Measurements from ENCODE around the gene SERPINA3.
"Not testable (repeated sequence)": the region's sequence is repeated elsewhere in the genome, so short reads cannot be mapped to it uniquely, and the experiment has no call there.

The SERPINA3 gene

GRCh38 chr14:94575730-94576585 lies 36.2 kb upstream of the SERPINA3 start:
- H2AFZ ChIP-seq (ENCODE audit: low read length): no peak overlapping the region
- H3K27me3 ChIP-seq (ENCODE audit: insufficient read depth, low read length, poor library complexity, severe bottlenecking): no peaks in the 10 kb centered on the region
- no peaks in the 10 kb centered on the region for H3F3A ChIP-seq (ENCODE audit: low read depth)
- no peak overlapping the region for H3K4me3 ChIP-seq (ENCODE audit: low read length, poor library complexity, severe bottlenecking)
- no peak overlapping the region for H3K9ac ChIP-seq (ENCODE audit: low read depth, low read length, poor library complexity, severe bottlenecking)
- H3K4me1 ChIP-seq (ENCODE audit: insufficient read depth, low read length, poor library complexity, severe bottlenecking): no peaks in the 10 kb centered on the region
- no peaks in the 10 kb centered on the region for H3K36me3 ChIP-seq (ENCODE audit: insufficient read depth, low read length)
- TF ChIP-seq CTCF (conservative IDR thresholded peaks at IDR 0.05; ENCODE audit: low read length): no peak
- no peak for TF ChIP-seq EZH2phosphoT487 (IDR thresholded peaks at IDR 0.05; ENCODE audit: borderline replicate concordance)
- H4K20me1 ChIP-seq (ENCODE audit: insufficient read depth, low read length, poor library complexity, severe bottlenecking): no peaks in the 10 kb centered on the region
- peaks cover 5% of the 10 kb centered on the region; the same call in 1 of the 2 replicates for H3K9me3 ChIP-seq (ENCODE audit: insufficient read depth, low read depth, low read length)
- H3K4me2 ChIP-seq (ENCODE audit: low read depth, low read length, poor library complexity, severe bottlenecking): no peak overlapping the region
- no peaks in the 10 kb centered on the region for H3K9me2 ChIP-seq (replicated peaks; ENCODE audit: low read depth, low read length)
- no peaks in the 10 kb centered on the region for H3K79me2 ChIP-seq (ENCODE audit: insufficient read depth, low read length)

GRCh38 chr14:94577472-94577871 lies 34.7 kb upstream of the SERPINA3 start:
- not testable (repeated sequence) for H3K36me3 ChIP-seq (ENCODE audit: insufficient read depth, low read length); H3K9me3 ChIP-seq (ENCODE audit: insufficient read depth, low read depth, low read length); H3K4me1 ChIP-seq (ENCODE audit: insufficient read depth, low read length, poor library complexity, severe bottlenecking); H3K79me2 ChIP-seq (ENCODE audit: insufficient read depth, low read length); H4K20me1 ChIP-seq (ENCODE audit: insufficient read depth, low read length, poor library complexity, severe bottlenecking); H3K4me3 ChIP-seq (ENCODE audit: low read length, poor library complexity, severe bottlenecking); H3K4me2 ChIP-seq (ENCODE audit: low read depth, low read length, poor library complexity, severe bottlenecking); H3K9ac ChIP-seq (ENCODE audit: low read depth, low read length, poor library complexity, severe bottlenecking); H2AFZ ChIP-seq (ENCODE audit: low read length); H3K9me2 ChIP-seq (replicated peaks; ENCODE audit: low read depth, low read length); H3F3A ChIP-seq (ENCODE audit: low read depth); H3K27me3 ChIP-seq (ENCODE audit: insufficient read depth, low read length, poor library complexity, severe bottlenecking)

- no peaks in the 10 kb centered on the region for H3K4me1 ChIP-seq (ENCODE audit: insufficient read depth, low read length, poor library complexity, severe bottlenecking)
- H3K4me3 ChIP-seq (ENCODE audit: low read length, poor library complexity, severe bottlenecking): no peak overlapping the region
- TF ChIP-seq CTCF (conservative IDR thresholded peaks at IDR 0.05; ENCODE audit: low read length) (no peak), EZH2phosphoT487 (IDR thresholded peaks at IDR 0.05; ENCODE audit: borderline replicate concordance) (no peak)
- H3K79me2 ChIP-seq (ENCODE audit: insufficient read depth, low read length): no peaks in the 10 kb centered on the region
- peaks cover 5% of the 10 kb centered on the region; the same call in 1 of the 2 replicates for H3K9me3 ChIP-seq (ENCODE audit: insufficient read depth, low read depth, low read length)
- no peak overlapping the region for H3K4me2 ChIP-seq (ENCODE audit: low read depth, low read length, poor library complexity, severe bottlenecking)
- no peaks in the 10 kb centered on the region for H4K20me1 ChIP-seq (ENCODE audit: insufficient read depth, low read length, poor library complexity, severe bottlenecking)
- no peak overlapping the region for H2AFZ ChIP-seq (ENCODE audit: low read length)
- H3K9me2 ChIP-seq (replicated peaks; ENCODE audit: low read depth, low read length): no peaks in the 10 kb centered on the region
- H3K9ac ChIP-seq (ENCODE audit: low read depth, low read length, poor library complexity, severe bottlenecking): no peak overlapping the region
- no peaks in the 10 kb centered on the region for H3K27me3 ChIP-seq (ENCODE audit: insufficient read depth, low read length, poor library complexity, severe bottlenecking)
- H3F3A ChIP-seq (ENCODE audit: low read depth): no peaks in the 10 kb centered on the region
- H3K36me3 ChIP-seq (ENCODE audit: insufficient read depth, low read length): no peaks in the 10 kb centered on the region
These were observed 33.5 kb upstream of the SERPINA3 start for GRCh38 chr14:94578712-94579111.
